ENCODE measurements around the gene MAP7.

MAP7 gene

GRCh38 chr6:136566007-136566487 is 15.8 kb upstream of the MAP7 start:
- Histone ChIP-seq H3K27me3 (ENCODE audit: control insufficient read depth in 3 of 3, insufficient read depth in 3 of 3, low read depth in 1 of 3, low read length in 3 of 3) (peaks cover 0 to 11% (median 0%) of the 10 kb centered on the region in 3 experiments), H4K91ac (ENCODE audit: low read depth, low read length, poor library complexity) (no peak overlapping the region), H2AFZ (ENCODE audit: low read length) (no peak overlapping the region), H3K14ac (ENCODE audit: low read length) (no peak overlapping the region), H3K36me3 (replicated peaks in 1 of 2; ENCODE audit: control insufficient read depth in 2 of 2, insufficient read depth in 2 of 2, low read length in 2 of 2) (no peaks in the 10 kb centered on the region), H4K8ac (ENCODE audit: low read depth, low read length) (no peak overlapping the region), H3K9ac (ENCODE audit: low read depth, low read length, poor library complexity) (no peak overlapping the region), H2BK15ac (ENCODE audit: low read length) (no peak overlapping the region), H3K79me1 (ENCODE audit: low read depth, low read length) (no peaks in the 10 kb centered on the region), H3K9me3 (replicated peaks in 1 of 2; ENCODE audit: control insufficient read depth in 2 of 2, insufficient read depth in 1 of 2, low read depth in 1 of 2, low read length in 2 of 2) (no peaks in the 10 kb centered on the region), H3K4me1 (ENCODE audit: control insufficient read depth in 2 of 2, insufficient read depth in 1 of 2, low read depth in 1 of 2, low read length in 2 of 2) (no peaks in the 10 kb centered on the region), H3K4ac (ENCODE audit: low read length) (no peak overlapping the region), H2BK5ac (ENCODE audit: low read length) (no peak overlapping the region), H3K4me2 (ENCODE audit: insufficient read depth, low read length, poor library complexity, severe bottlenecking) (no peak overlapping the region), H2BK120ac (ENCODE audit: low read depth, low read length) (no peak overlapping the region), H3K4me3 (ENCODE audit: low read length in 2 of 2) (no peak overlapping the region), H2AK5ac (ENCODE audit: low read depth, low read length) (no peak overlapping the region), H3K27ac (replicated peaks; ENCODE audit: low read length) (no peak overlapping the region), H3K23ac (ENCODE audit: low read depth, low read length, poor library complexity) (no peak overlapping the region), H3K18ac (ENCODE audit: low read length) (no peak overlapping the region), H2BK12ac (ENCODE audit: low read length) (no peak overlapping the region)
- WGBS, 2 donors (ENCODE audit: extremely low coverage in 2 of 2, insufficient read length in 2 of 2, insufficient replicate concordance in 1 of 2): no CpG with 5 or more reads among the region's 6 CpGs
- DNase-seq (ENCODE audit: low spot score): no peak

GRCh38 chr6:136564180-136564579 is 14.0 kb upstream of the MAP7 start:
- no peaks in the 10 kb centered on the region for H3K4me1 ChIP-seq (ENCODE audit: control insufficient read depth in 2 of 2, insufficient read depth in 1 of 2, low read depth in 1 of 2, low read length in 2 of 2)
- no peak overlapping the region for H2BK120ac ChIP-seq (ENCODE audit: low read depth, low read length)
- H3K27ac ChIP-seq (replicated peaks; ENCODE audit: low read length): no peak overlapping the region
- H3K4ac ChIP-seq (ENCODE audit: low read length): no peak overlapping the region
- H4K8ac ChIP-seq (ENCODE audit: low read depth, low read length): no peak overlapping the region
- no peaks in the 10 kb centered on the region for H3K9me3 ChIP-seq (replicated peaks in 1 of 2; ENCODE audit: control insufficient read depth in 2 of 2, insufficient read depth in 1 of 2, low read depth in 1 of 2, low read length in 2 of 2)
- DNase-seq (ENCODE audit: low spot score): no peak
- H3K9ac ChIP-seq (ENCODE audit: low read depth, low read length, poor library complexity): no peak overlapping the region
- no peaks in the 10 kb centered on the region for H3K36me3 ChIP-seq (replicated peaks in 1 of 2; ENCODE audit: control insufficient read depth in 2 of 2, insufficient read depth in 2 of 2, low read length in 2 of 2)
- H2BK12ac ChIP-seq (ENCODE audit: low read length): no peak overlapping the region
- no peak overlapping the region for H2AFZ ChIP-seq (ENCODE audit: low read length)
- no peak overlapping the region for H2BK5ac ChIP-seq (ENCODE audit: low read length)
- H3K14ac ChIP-seq (ENCODE audit: low read length): no peak overlapping the region
- no peak overlapping the region for H3K4me2 ChIP-seq (ENCODE audit: insufficient read depth, low read length, poor library complexity, severe bottlenecking)
- H2AK5ac ChIP-seq (ENCODE audit: low read depth, low read length): no peak overlapping the region
- H3K27me3 ChIP-seq (ENCODE audit: control insufficient read depth in 3 of 3, insufficient read depth in 3 of 3, low read depth in 1 of 3, low read length in 3 of 3): peaks cover 0 to 11% (median 0%) of the 10 kb centered on the region in 3 experiments
- H3K79me1 ChIP-seq (ENCODE audit: low read depth, low read length): no peaks in the 10 kb centered on the region
- H3K18ac ChIP-seq (ENCODE audit: low read length): no peak overlapping the region
- H3K4me3 ChIP-seq (ENCODE audit: low read length in 2 of 2): no peak overlapping the region
- H4K91ac ChIP-seq (ENCODE audit: low read depth, low read length, poor library complexity): no peak overlapping the region
- no CpG with 5 or more reads among the region's 1 CpG for WGBS, 2 donors (ENCODE audit: extremely low coverage in 2 of 2, insufficient read length in 2 of 2, insufficient replicate concordance in 1 of 2)
- no peak overlapping the region for H3K23ac ChIP-seq (ENCODE audit: low read depth, low read length, poor library complexity)
- no peak overlapping the region for H2BK15ac ChIP-seq (ENCODE audit: low read length)

GRCh38 chr6:136563386-136564152 is 13.3 kb upstream of the MAP7 start:
- Histone ChIP-seq H3K4ac (ENCODE audit: low read length) (no peak overlapping the region), H3K18ac (ENCODE audit: low read length) (no peak overlapping the region), H3K14ac (ENCODE audit: low read length) (no peak overlapping the region), H2AFZ (ENCODE audit: low read length) (no peak overlapping the region), H2AK5ac (ENCODE audit: low read depth, low read length) (no peak overlapping the region), H3K4me2 (ENCODE audit: insufficient read depth, low read length, poor library complexity, severe bottlenecking) (no peak overlapping the region), H3K9ac (ENCODE audit: low read depth, low read length, poor library complexity) (no peak overlapping the region), H2BK120ac (ENCODE audit: low read depth, low read length) (no peak overlapping the region), H4K91ac (ENCODE audit: low read depth, low read length, poor library complexity) (no peak overlapping the region), H3K9me3 (replicated peaks in 1 of 2; ENCODE audit: control insufficient read depth in 2 of 2, insufficient read depth in 1 of 2, low read depth in 1 of 2, low read length in 2 of 2) (no peaks in the 10 kb centered on the region), H3K4me3 (ENCODE audit: low read length in 2 of 2) (no peak overlapping the region), H2BK15ac (ENCODE audit: low read length) (no peak overlapping the region), H3K4me1 (ENCODE audit: control insufficient read depth in 2 of 2, insufficient read depth in 1 of 2, low read depth in 1 of 2, low read length in 2 of 2) (no peaks in the 10 kb centered on the region), H3K23ac (ENCODE audit: low read depth, low read length, poor library complexity) (no peak overlapping the region), H3K27me3 (ENCODE audit: control insufficient read depth in 3 of 3, insufficient read depth in 3 of 3, low read depth in 1 of 3, low read length in 3 of 3) (peaks cover 0 to 11% (median 0%) of the 10 kb centered on the region in 3 experiments), H2BK12ac (ENCODE audit: low read length) (no peak overlapping the region), H3K79me1 (ENCODE audit: low read depth, low read length) (no peaks in the 10 kb centered on the region), H3K36me3 (replicated peaks in 1 of 2; ENCODE audit: control insufficient read depth in 2 of 2, insufficient read depth in 2 of 2, low read length in 2 of 2) (no peaks in the 10 kb centered on the region), H3K27ac (replicated peaks; ENCODE audit: low read length) (no peak overlapping the region), H4K8ac (ENCODE audit: low read depth, low read length) (no peak overlapping the region), H2BK5ac (ENCODE audit: low read length) (no peak overlapping the region)
- no peak for DNase-seq (ENCODE audit: low spot score)
- no CpG with 5 or more reads among the region's 6 CpGs for WGBS, 2 donors (ENCODE audit: extremely low coverage in 2 of 2, insufficient read length in 2 of 2, insufficient replicate concordance in 1 of 2)

- no peak overlapping the region for H2AK5ac ChIP-seq (ENCODE audit: low read depth, low read length)
- H3K79me1 ChIP-seq (ENCODE audit: low read depth, low read length): no peaks in the 10 kb centered on the region
- H3K23ac ChIP-seq (ENCODE audit: low read depth, low read length, poor library complexity): no peak overlapping the region
- no peaks in the 10 kb centered on the region for H3K9me3 ChIP-seq (replicated peaks in 1 of 2; ENCODE audit: control insufficient read depth in 2 of 2, insufficient read depth in 1 of 2, low read depth in 1 of 2, low read length in 2 of 2)
- H3K27me3 ChIP-seq (ENCODE audit: control insufficient read depth in 3 of 3, insufficient read depth in 3 of 3, low read depth in 1 of 3, low read length in 3 of 3): peaks cover 0 to 13% (median 0%) of the 10 kb centered on the region in 3 experiments
- no peaks in the 10 kb centered on the region for H3K36me3 ChIP-seq (replicated peaks in 1 of 2; ENCODE audit: control insufficient read depth in 2 of 2, insufficient read depth in 2 of 2, low read length in 2 of 2)
- H3K4me3 ChIP-seq (ENCODE audit: low read length in 2 of 2): no peak overlapping the region
- no peak overlapping the region for H2BK12ac ChIP-seq (ENCODE audit: low read length)
- no peak overlapping the region for H3K9ac ChIP-seq (ENCODE audit: low read depth, low read length, poor library complexity)
- no peak overlapping the region for H2AFZ ChIP-seq (ENCODE audit: low read length)
- no peak overlapping the region for H2BK5ac ChIP-seq (ENCODE audit: low read length)
- no peak overlapping the region for H3K27ac ChIP-seq (replicated peaks; ENCODE audit: low read length)
- H3K4me1 ChIP-seq (ENCODE audit: control insufficient read depth in 2 of 2, insufficient read depth in 1 of 2, low read depth in 1 of 2, low read length in 2 of 2): no peaks in the 10 kb centered on the region
- WGBS, 2 donors (ENCODE audit: extremely low coverage in 2 of 2, insufficient read length in 2 of 2, insufficient replicate concordance in 1 of 2): no CpG with 5 or more reads among the region's 2 CpGs
- H3K4me2 ChIP-seq (ENCODE audit: insufficient read depth, low read length, poor library complexity, severe bottlenecking): no peak overlapping the region
- no peak overlapping the region for H4K91ac ChIP-seq (ENCODE audit: low read depth, low read length, poor library complexity)
- H2BK120ac ChIP-seq (ENCODE audit: low read depth, low read length): no peak overlapping the region
- H2BK15ac ChIP-seq (ENCODE audit: low read length): no peak overlapping the region
- no peak overlapping the region for H4K8ac ChIP-seq (ENCODE audit: low read depth, low read length)
- H3K18ac ChIP-seq (ENCODE audit: low read length): no peak overlapping the region
- no peak overlapping the region for H3K14ac ChIP-seq (ENCODE audit: low read length)
- no peak for DNase-seq (ENCODE audit: low spot score)
- no peak overlapping the region for H3K4ac ChIP-seq (ENCODE audit: low read length)
Observed at GRCh38 chr6:136562211-136562610, 12.0 kb upstream of the MAP7 start.
